ENCODE measurements around the gene DPP9.

- TF ChIP-seq CTCF (IDR thresholded peaks at IDR 0.05) (no peak), POLR2A (IDR thresholded peaks at IDR 0.05) (no peak)
These were observed 26.4 kb upstream of the DPP9 start for GRCh38 chr19:4749870-4750590.

Data from right lobe of liver (tissue), 4 donors.